Measurements from ENCODE around the gene ABLIM3.

GRCh38 chr5:149200355-149200754 is 59.1 kb downstream of the ABLIM3 start:
- TF ChIP-seq POLR2A (IDR thresholded peaks at IDR 0.05; ENCODE audit: low read depth, low read length) (no peak), POLR2AphosphoS5 (IDR thresholded peaks at IDR 0.05; ENCODE audit: low read depth, low read length) (no peak), SPI1 (IDR thresholded peaks at IDR 0.05; ENCODE audit: low read depth, low read length) (no peak), TAF1 (IDR thresholded peaks at IDR 0.05; ENCODE audit: low read depth, low read length) (no peak), PAX5 (IDR thresholded peaks at IDR 0.05; ENCODE audit: insufficient read depth, low read length, severe bottlenecking) (no peak), POU2F2 (IDR thresholded peaks at IDR 0.05; ENCODE audit: low read depth, low read length) (no peak)
